Neural progenitor cell (in vitro differentiated cells): ENCODE results near the gene ASGR1. TPM values are rescaled to one million over a fixed set of nuclear protein-coding genes. Genes with fewer than 3 reads are reported as not detected.

ENCODE experiments used
- DNase-seq: peaks from one replicate; pipeline ENCODE4 v3.0.0-alpha.2; 2016; ENCODE audit warnings: low spot score
- H2AFZ ChIP-seq: fragments of 200-600 bp; sonication (generic); replicated peaks from 2 replicates; pipeline ENCODE4 v1.6.1; 2016; ENCODE audit warnings: antibody characterized with exemption
- H3F3A ChIP-seq: fragments of 200-600 bp; sonication (generic); 2 replicates; pipeline ENCODE4 v1.6.1; 2016; ENCODE audit warnings: antibody characterized with exemption, low read depth
- H3K27ac ChIP-seq: fragments of 200-600 bp; sonication (generic); 2 replicates; pipeline ENCODE4 v1.5.1; 2016; ENCODE audit warnings: mild to moderate bottlenecking
- H3K27me3 ChIP-seq: fragments of 200-600 bp; sonication (generic); 2 replicates; pipeline ENCODE4 v1.6.1; 2016; ENCODE audit warnings: mild to moderate bottlenecking, moderate library complexity
- H3K36me3 ChIP-seq: fragments of 200-600 bp; sonication (generic); 2 replicates; pipeline ENCODE4 v1.5.1; 2016
- H3K4me1 ChIP-seq: fragments of 200-600 bp; sonication (generic); 2 replicates; pipeline ENCODE4 v1.6.1; 2016; ENCODE audit warnings: mixed run types
- H3K4me2 ChIP-seq: fragments of 200-600 bp; sonication (generic); 2 replicates; pipeline ENCODE4 v1.6.1; 2016
- H3K4me3 ChIP-seq: fragments of 200-600 bp; sonication (generic); 2 replicates; pipeline ENCODE4 v1.5.1; 2016
- H3K79me2 ChIP-seq: fragments of 200-600 bp; sonication (generic); 2 replicates; pipeline ENCODE4 v1.6.1; 2016; ENCODE audit warnings: low read depth
- H3K9ac ChIP-seq: fragments of 200-600 bp; sonication (generic); 2 replicates; pipeline ENCODE4 v1.6.1; 2016
- H3K9me3 ChIP-seq: fragments of 200-600 bp; sonication (generic); 2 replicates; pipeline ENCODE4 v1.5.1; 2016; ENCODE audit warnings: low read depth
- H4K20me1 ChIP-seq: fragments of 200-600 bp; sonication (generic); 2 replicates; pipeline ENCODE4 v1.6.1; 2016; ENCODE audit warnings: low read depth
- H3K27ac Mint-ChIP-seq: 3 replicates; pipeline ENCODE4 v1.8.0; 2021; ENCODE audit warnings: mixed read lengths
- H3K27me3 Mint-ChIP-seq: 2 replicates; pipeline ENCODE4 v1.8.0; 2022; ENCODE audit warnings: low read depth, mild to moderate bottlenecking, inconsistent platforms, moderate library complexity, mixed read lengths; ENCODE audit not compliant: insufficient read depth
- H3K36me3 Mint-ChIP-seq: 3 replicates; pipeline ENCODE4 v1.8.0; 2021; ENCODE audit warnings: mixed read lengths
- H3K4me1 Mint-ChIP-seq: 3 replicates; pipeline ENCODE4 v1.8.0; 2021; ENCODE audit warnings: mixed read lengths
- H3K4me3 Mint-ChIP-seq: 3 replicates; pipeline ENCODE4 v1.8.0; 2021; ENCODE audit warnings: mild to moderate bottlenecking, moderate library complexity, mixed read lengths
- H3K9me3 Mint-ChIP-seq: 3 replicates; pipeline ENCODE4 v1.8.0; 2020; ENCODE audit warnings: mixed read lengths
- CTCF ChIP-seq: fragments of 200-600 bp; sonication (generic); IDR thresholded peaks from 2 replicates; pipeline ENCODE4 v1.5.1; 2017; ENCODE audit warnings: antibody characterized with exemption, mild to moderate bottlenecking
- EZH2 ChIP-seq: fragments of 200-600 bp; sonication (generic); IDR thresholded peaks from 2 replicates; pipeline ENCODE4 v1.6.1; 2017; ENCODE audit warnings: antibody characterized with exemption, mild to moderate bottlenecking, moderate library complexity
- EZH2phosphoT487 ChIP-seq: fragments of 200-600 bp; sonication (generic); IDR thresholded peaks from 2 replicates; pipeline ENCODE4 v1.6.1; 2017; ENCODE audit warnings: antibody characterized with exemption
- total RNA-seq: library from RNA; depleted of rRNA; stranded (reverse); fragments of >200 nt; gene quantifications from 2 replicates; pipeline ENCODE4 v1.2.3, GENCODE V29; 2015; ENCODE audit warnings: low replicate concordance

ASGR1 gene
- total RNA-seq, 1 donor from 2014 or later = 3.1 TPM

- H3K4me3 Mint-ChIP-seq = peak overlapping the region; percentile 92
- peak overlapping the region; percentile 99 for H3K27ac Mint-ChIP-seq
- H3K4me1 Mint-ChIP-seq = peaks cover 64% of the 10 kb centered on the region
- H4K20me1 ChIP-seq = peaks cover 30% of the 10 kb centered on the region
- H3K9me3 ChIP-seq = no peaks in the 10 kb centered on the region
- H3K79me2 ChIP-seq = peaks cover 35% of the 10 kb centered on the region
- no peaks in the 10 kb centered on the region for H3K27me3 ChIP-seq
- H3K9me3 Mint-ChIP-seq = no peaks in the 10 kb centered on the region
- H2AFZ ChIP-seq = peak overlapping the region; percentile 53
- peaks cover 12% of the 10 kb centered on the region for H3K36me3 Mint-ChIP-seq
- TF ChIP-seq CTCF (no peak), EZH2 (no peak), EZH2phosphoT487 (no peak)
- no peak overlapping the region for H3K27ac ChIP-seq
- H3K9ac ChIP-seq = peak overlapping the region; percentile 51
- peak overlapping the region; percentile 59 for H3K4me3 ChIP-seq
- DNase-seq = peak; percentile 81
- peak overlapping the region; percentile 85 for H3K4me2 ChIP-seq
- peaks cover 23% of the 10 kb centered on the region for H3K27me3 Mint-ChIP-seq
- H3F3A ChIP-seq = peaks cover 79% of the 10 kb centered on the region
- H3K36me3 ChIP-seq = no peaks in the 10 kb centered on the region
- peaks cover 46% of the 10 kb centered on the region for H3K4me1 ChIP-seq
Measured at GRCh38 chr17:7217113-7217987, 38.2 kb upstream of the ASGR1 start.

GRCh38 chr17:7216242-7217112, 37.3 kb upstream of the ASGR1 start:
- peaks cover 75% of the 10 kb centered on the region for H3F3A ChIP-seq
- no peak overlapping the region for H2AFZ ChIP-seq
- no peaks in the 10 kb centered on the region for H3K36me3 ChIP-seq
- H3K4me2 ChIP-seq = peak overlapping the region; percentile 85
- Mint-ChIP-seq H3K4me3 (peak overlapping the region; percentile 83), H3K4me1 (peaks cover 69% of the 10 kb centered on the region), H3K9me3 (no peaks in the 10 kb centered on the region), H3K36me3 (peaks cover 10% of the 10 kb centered on the region), H3K27ac (peak overlapping the region; percentile 0), H3K27me3 (peaks cover 23% of the 10 kb centered on the region)
- no peak for TF ChIP-seq CTCF
- TF ChIP-seq EZH2 = no peak
- no peak for TF ChIP-seq EZH2phosphoT487
- peak overlapping the region; percentile 51 for H3K9ac ChIP-seq
- H4K20me1 ChIP-seq = peaks cover 21% of the 10 kb centered on the region
- H3K27me3 ChIP-seq = no peaks in the 10 kb centered on the region
- H3K79me2 ChIP-seq = peaks cover 43% of the 10 kb centered on the region
- no peak overlapping the region for H3K27ac ChIP-seq
- H3K4me1 ChIP-seq = peaks cover 53% of the 10 kb centered on the region
- H3K4me3 ChIP-seq = peak overlapping the region; percentile 59
- no peak for DNase-seq
- H3K9me3 ChIP-seq = no peaks in the 10 kb centered on the region

- Histone ChIP-seq H3K4me3 (peak overlapping the region; percentile 59), H3K4me2 (peak overlapping the region; percentile 85), H3K4me1 (peaks cover 56% of the 10 kb centered on the region), H3K36me3 (no peaks in the 10 kb centered on the region), H3K9ac (no peak overlapping the region), H3K79me2 (peaks cover 50% of the 10 kb centered on the region), H3F3A (peaks cover 73% of the 10 kb centered on the region), H2AFZ (no peak overlapping the region), H3K27me3 (no peaks in the 10 kb centered on the region), H3K27ac (peak overlapping the region; percentile 54), H3K9me3 (no peaks in the 10 kb centered on the region), H4K20me1 (peaks cover 13% of the 10 kb centered on the region)
- H3K36me3 Mint-ChIP-seq = peaks cover 4% of the 10 kb centered on the region
- peak; percentile 41 for DNase-seq
- H3K4me3 Mint-ChIP-seq = peak overlapping the region; percentile 83
- no peaks in the 10 kb centered on the region for H3K9me3 Mint-ChIP-seq
- peak overlapping the region; percentile 97 for H3K27ac Mint-ChIP-seq
- TF ChIP-seq EZH2phosphoT487 (no peak), CTCF (no peak), EZH2 (no peak)
- peaks cover 68% of the 10 kb centered on the region for H3K4me1 Mint-ChIP-seq
- H3K27me3 Mint-ChIP-seq = peaks cover 23% of the 10 kb centered on the region
Measured at GRCh38 chr17:7215652-7216180, 36.5 kb upstream of the ASGR1 start.
